HepG2 (cell line): ENCODE data around the gene RBSN. TPM values are rescaled to one million over a fixed set of nuclear protein-coding genes. Genes with fewer than 3 reads are reported as not detected.

Experiments
- BRD4 ChIP-seq: sonication (generic); formaldehyde crosslinking; IDR thresholded peaks from 2 replicates; pipeline ENCODE4 v1.4.0; 2020; ENCODE audit warnings: missing genetic modification reagents
- EP300 ChIP-seq, 3 experiments: sonication (generic) in 1 of 3; formaldehyde crosslinking in 1 of 3; IDR thresholded peaks; 2 replicates each; pipeline versions ENCODE4 v1.5.1 to v1.6.1; 2011 to 2020; ENCODE audit warnings: low read depth in 2 of 3, low read length in 2 of 3, borderline replicate concordance in 1 of 3, improper control_type of control experiment in 1 of 3, mild to moderate bottlenecking in 1 of 3, missing genetic modification reagents in 1 of 3, moderate library complexity in 1 of 3
- FOXJ3 ChIP-seq: sonication (generic); formaldehyde crosslinking; IDR thresholded peaks from 2 replicates; pipeline ENCODE4 v1.4.0; 2020; ENCODE audit warnings: missing genetic modification reagents, mild to moderate bottlenecking, borderline replicate concordance
- FOXO1 ChIP-seq: sonication (generic); formaldehyde crosslinking; IDR thresholded peaks from 2 replicates; pipeline ENCODE4 v1.4.0; 2020; ENCODE audit warnings: missing genetic modification reagents
- HMG20A ChIP-seq: IDR thresholded peaks from 2 replicates; pipeline ENCODE4 v1.6.1; 2016; ENCODE audit warnings: borderline replicate concordance
- MYC ChIP-seq: sonication (generic); formaldehyde crosslinking; IDR thresholded peaks from 2 replicates; pipeline ENCODE4 v1.9.0; 2021; ENCODE audit warnings: missing genetic modification reagents, borderline replicate concordance
- TARDBP ChIP-seq: sonication (generic); formaldehyde crosslinking; IDR thresholded peaks from 2 replicates; pipeline ENCODE4 v1.8.0; 2022; ENCODE audit warnings: mild to moderate bottlenecking, missing genetic modification reagents
- ZFAT ChIP-seq: sonication (generic); formaldehyde crosslinking; conservative IDR thresholded peaks from 2 replicates; pipeline ENCODE4 v1.8.1; 2023; ENCODE audit warnings: missing genetic modification reagents, inconsistent platforms
- ZFP37 ChIP-seq: sonication (generic); formaldehyde crosslinking; IDR thresholded peaks from 2 replicates; pipeline ENCODE4 v1.4.0; 2020; ENCODE audit warnings: missing genetic modification reagents, borderline replicate concordance
- ZNF235 ChIP-seq: sonication (generic); formaldehyde crosslinking; IDR thresholded peaks from 2 replicates; pipeline ENCODE4 v1.8.1; 2023; ENCODE audit warnings: mild to moderate bottlenecking, missing genetic modification reagents, borderline replicate concordance
- ZNF441 ChIP-seq: sonication (generic); formaldehyde crosslinking; IDR thresholded peaks from 2 replicates; pipeline ENCODE4 v1.7.0; 2021; ENCODE audit warnings: missing genetic modification reagents, borderline replicate concordance
- ZNF460 ChIP-seq: sonication (generic); formaldehyde crosslinking; IDR thresholded peaks from 2 replicates; pipeline ENCODE4 v1.5.1; 2020; ENCODE audit warnings: missing genetic modification reagents, mild to moderate bottlenecking, borderline replicate concordance
- ZNF577 ChIP-seq: sonication (generic); formaldehyde crosslinking; IDR thresholded peaks from 2 replicates; pipeline ENCODE4 v1.4.0; 2020; ENCODE audit warnings: mild to moderate bottlenecking, low read depth, missing genetic modification reagents, borderline replicate concordance
- ZNF629 ChIP-seq: sonication (generic); formaldehyde crosslinking; conservative IDR thresholded peaks from 2 replicates; pipeline ENCODE4 v1.5.0; 2020; ENCODE audit warnings: missing genetic modification reagents
- ZNF776 ChIP-seq: sonication (generic); formaldehyde crosslinking; IDR thresholded peaks from 2 replicates; pipeline ENCODE4 v1.4.0; 2020; ENCODE audit warnings: mild to moderate bottlenecking, missing genetic modification reagents
- ZNF780A ChIP-seq: sonication (generic); formaldehyde crosslinking; IDR thresholded peaks from 2 replicates; pipeline ENCODE4 v1.8.0; 2022; ENCODE audit warnings: mild to moderate bottlenecking, missing genetic modification reagents, moderate library complexity
- polyA plus RNA-seq, 8 experiments: library from polyadenylated mRNA; depleted of rRNA in 3 of 8; stranded (reverse) in 7 of 8; unstranded in 1 of 8; fragments of >200 nt; fragmentation: Illumina TruSeq in 4 of 8; extraction: Trizol in 4 of 8; gene quantifications; 2 replicates each; pipeline versions ENCODE4 v1.2.1 to v1.2.3, GENCODE V29; 2011 to 2016; ENCODE audit warnings: low read depth in 4 of 8, missing spikeins in 1 of 8, mixed read lengths in 1 of 8; ENCODE audit not compliant: insufficient read depth in 1 of 8
- total RNA-seq, 5 experiments: library from RNA; depleted of rRNA; stranded (reverse); fragments of >200 nt; fragmentation: Illumina TruSeq; extraction: Trizol; gene quantifications; 2 replicates each; pipeline ENCODE4 v1.2.3, GENCODE V29; 2016; ENCODE audit warnings: low read depth in 1 of 5
- TF ChIP-seq, protein P1 (sequence below): sonication (generic); formaldehyde crosslinking; IDR thresholded peaks from 2 replicates; pipeline ENCODE4 v1.4.0; 2020; ENCODE audit warnings: mild to moderate bottlenecking, low read depth, missing genetic modification reagents
- TF ChIP-seq, protein P2 (sequence below): sonication (generic); formaldehyde crosslinking; conservative IDR thresholded peaks from 2 replicates; pipeline ENCODE4 v1.4.0; 2020; ENCODE audit warnings: missing genetic modification reagents
- TF ChIP-seq, protein P3 (sequence below): sonication (generic); formaldehyde crosslinking; IDR thresholded peaks from 2 replicates; pipeline ENCODE4 v1.4.0; 2020; ENCODE audit warnings: missing genetic modification reagents
- TF ChIP-seq, protein P4 (sequence below): IDR thresholded peaks from 2 replicates; pipeline ENCODE4 v1.6.1; 2016; ENCODE audit warnings: mild to moderate bottlenecking

RBSN gene
- total and polyA plus RNA-seq, 2 of the 13 experiments (the other 11 are each of a cell fraction or from before 2014, with no cell fraction given) = 7.9 to 11.8 TPM

DNA sequence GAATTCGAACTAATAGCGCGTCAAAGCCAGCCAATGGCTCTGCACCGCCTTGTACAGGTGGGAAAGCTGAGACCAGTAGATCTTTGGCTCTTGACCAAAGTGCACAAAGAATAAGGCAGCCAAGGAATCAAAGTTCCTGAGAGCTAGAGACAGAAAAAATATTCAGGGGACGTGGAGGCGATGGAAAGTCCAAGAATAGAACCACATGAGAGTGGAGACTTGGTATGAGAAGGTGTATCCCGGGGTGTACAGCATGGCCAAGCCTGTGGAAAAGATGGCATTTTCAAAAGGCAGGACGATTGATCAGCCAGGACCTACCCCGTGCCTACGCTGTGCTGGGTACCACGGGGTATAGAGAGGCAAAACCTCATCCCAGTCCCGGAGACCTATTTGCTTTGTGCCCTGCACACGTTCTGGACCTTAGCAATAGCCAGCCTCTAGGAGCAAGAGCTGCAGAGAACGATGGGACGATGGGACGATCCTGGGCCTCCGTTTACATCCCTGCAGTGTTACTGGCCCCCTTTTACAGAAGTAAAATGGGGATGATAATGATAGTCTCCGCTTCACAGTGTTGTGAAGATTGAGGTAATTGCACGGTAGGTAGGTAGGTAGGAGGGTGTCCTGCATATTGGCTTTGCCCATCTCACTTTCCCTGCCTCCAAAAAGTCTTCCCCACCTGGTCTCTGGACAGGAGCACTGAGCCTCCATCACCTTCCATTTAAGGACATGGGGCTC, 583 bp upstream of the RBSN start (continued):
- TF ChIP-seq, protein P1, sequence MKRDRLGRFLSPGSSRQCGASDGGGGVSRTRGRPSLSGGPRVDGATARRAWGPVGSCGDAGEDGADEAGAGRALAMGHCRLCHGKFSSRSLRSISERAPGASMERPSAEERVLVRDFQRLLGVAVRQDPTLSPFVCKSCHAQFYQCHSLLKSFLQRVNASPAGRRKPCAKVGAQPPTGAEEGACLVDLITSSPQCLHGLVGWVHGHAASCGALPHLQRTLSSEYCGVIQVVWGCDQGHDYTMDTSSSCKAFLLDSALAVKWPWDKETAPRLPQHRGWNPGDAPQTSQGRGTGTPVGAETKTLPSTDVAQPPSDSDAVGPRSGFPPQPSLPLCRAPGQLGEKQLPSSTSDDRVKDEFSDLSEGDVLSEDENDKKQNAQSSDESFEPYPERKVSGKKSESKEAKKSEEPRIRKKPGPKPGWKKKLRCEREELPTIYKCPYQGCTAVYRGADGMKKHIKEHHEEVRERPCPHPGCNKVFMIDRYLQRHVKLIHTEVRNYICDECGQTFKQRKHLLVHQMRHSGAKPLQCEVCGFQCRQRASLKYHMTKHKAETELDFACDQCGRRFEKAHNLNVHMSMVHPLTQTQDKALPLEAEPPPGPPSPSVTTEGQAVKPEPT (CRISPR knock-in tag) = 0 out of 2 replicates have a peak, but pooled peaks have one; percentile 7
- TF ChIP-seq, protein P2, sequence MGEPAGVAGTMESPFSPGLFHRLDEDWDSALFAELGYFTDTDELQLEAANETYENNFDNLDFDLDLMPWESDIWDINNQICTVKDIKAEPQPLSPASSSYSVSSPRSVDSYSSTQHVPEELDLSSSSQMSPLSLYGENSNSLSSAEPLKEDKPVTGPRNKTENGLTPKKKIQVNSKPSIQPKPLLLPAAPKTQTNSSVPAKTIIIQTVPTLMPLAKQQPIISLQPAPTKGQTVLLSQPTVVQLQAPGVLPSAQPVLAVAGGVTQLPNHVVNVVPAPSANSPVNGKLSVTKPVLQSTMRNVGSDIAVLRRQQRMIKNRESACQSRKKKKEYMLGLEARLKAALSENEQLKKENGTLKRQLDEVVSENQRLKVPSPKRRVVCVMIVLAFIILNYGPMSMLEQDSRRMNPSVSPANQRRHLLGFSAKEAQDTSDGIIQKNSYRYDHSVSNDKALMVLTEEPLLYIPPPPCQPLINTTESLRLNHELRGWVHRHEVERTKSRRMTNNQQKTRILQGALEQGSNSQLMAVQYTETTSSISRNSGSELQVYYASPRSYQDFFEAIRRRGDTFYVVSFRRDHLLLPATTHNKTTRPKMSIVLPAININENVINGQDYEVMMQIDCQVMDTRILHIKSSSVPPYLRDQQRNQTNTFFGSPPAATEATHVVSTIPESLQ (CRISPR knock-in tag) = 0 out of 2 replicates have a peak, but pooled peaks have one; percentile 1
- TF ChIP-seq ZNF441 (no peak), ZNF577 (CRISPR knock-in tag) (no peak), ZNF629 (CRISPR knock-in tag) (peak; percentile 74; the same call in 1 of the 2 replicates), ZFP37 (CRISPR knock-in tag) (no peak), FOXJ3 (CRISPR knock-in tag) (0 out of 2 replicates have a peak, but pooled peaks have one; percentile 2), ZNF235 (0 out of 2 replicates have a peak, but pooled peaks have one; percentile 22), ZNF460 (CRISPR knock-in tag) (no peak), ZNF776 (CRISPR knock-in tag) (no peak), ZFAT (no peak), ZNF780A (CRISPR knock-in tag) (no peak), FOXO1 (CRISPR knock-in tag) (no peak; the same call in 1 of the 2 replicates), HMG20A (CRISPR knock-in tag) (no peak), EP300 (IDR thresholded peaks at IDR 0.05; ENCODE audit: low read depth in 2 of 2, low read length in 2 of 2) (no peak), EP300 (CRISPR knock-in tag; IDR thresholded peaks at IDR 0.05; ENCODE audit: borderline replicate concordance) (no peak), BRD4 (CRISPR knock-in tag) (no peak), TARDBP (CRISPR knock-in tag) (no peak), MYC (CRISPR knock-in tag) (no peak)
- TF ChIP-seq, protein P3, sequence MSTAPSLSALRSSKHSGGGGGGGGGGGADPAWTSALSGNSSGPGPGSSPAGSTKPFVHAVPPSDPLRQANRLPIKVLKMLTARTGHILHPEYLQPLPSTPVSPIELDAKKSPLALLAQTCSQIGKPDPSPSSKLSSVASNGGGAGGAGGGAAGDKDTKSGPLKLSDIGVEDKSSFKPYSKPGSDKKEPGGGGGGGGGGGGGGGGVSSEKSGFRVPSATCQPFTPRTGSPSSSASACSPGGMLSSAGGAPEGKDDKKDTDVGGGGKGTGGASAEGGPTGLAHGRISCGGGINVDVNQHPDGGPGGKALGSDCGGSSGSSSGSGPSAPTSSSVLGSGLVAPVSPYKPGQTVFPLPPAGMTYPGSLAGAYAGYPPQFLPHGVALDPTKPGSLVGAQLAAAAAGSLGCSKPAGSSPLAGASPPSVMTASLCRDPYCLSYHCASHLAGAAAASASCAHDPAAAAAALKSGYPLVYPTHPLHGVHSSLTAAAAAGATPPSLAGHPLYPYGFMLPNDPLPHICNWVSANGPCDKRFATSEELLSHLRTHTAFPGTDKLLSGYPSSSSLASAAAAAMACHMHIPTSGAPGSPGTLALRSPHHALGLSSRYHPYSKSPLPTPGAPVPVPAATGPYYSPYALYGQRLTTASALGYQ = no peak
- TF ChIP-seq, protein P4, sequence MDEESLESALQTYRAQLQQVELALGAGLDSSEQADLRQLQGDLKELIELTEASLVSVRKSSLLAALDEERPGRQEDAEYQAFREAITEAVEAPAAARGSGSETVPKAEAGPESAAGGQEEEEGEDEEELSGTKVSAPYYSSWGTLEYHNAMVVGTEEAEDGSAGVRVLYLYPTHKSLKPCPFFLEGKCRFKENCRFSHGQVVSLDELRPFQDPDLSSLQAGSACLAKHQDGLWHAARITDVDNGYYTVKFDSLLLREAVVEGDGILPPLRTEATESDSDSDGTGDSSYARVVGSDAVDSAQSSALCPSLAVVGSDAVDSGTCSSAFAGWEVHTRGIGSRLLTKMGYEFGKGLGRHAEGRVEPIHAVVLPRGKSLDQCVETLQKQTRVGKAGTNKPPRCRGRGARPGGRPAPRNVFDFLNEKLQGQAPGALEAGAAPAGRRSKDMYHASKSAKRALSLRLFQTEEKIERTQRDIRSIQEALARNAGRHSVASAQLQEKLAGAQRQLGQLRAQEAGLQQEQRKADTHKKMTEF (CRISPR knock-in tag) = 0 out of 2 replicates have a peak, but pooled peaks have one; percentile 9
